GM19351 (cell line): ENCODE data around the gene TMEM87B.

ENCODE experiments used
- ATAC-seq: cut with Tn5 transposase; IDR thresholded peaks from one replicate; pipeline ENCODE4 v1.9.1; 2021; ENCODE audit warnings: mild to moderate bottlenecking, moderate library complexity; ENCODE audit not compliant: unreplicated experiment

Gene TMEM87B

GRCh38 chr2:112163541-112163981 is 108.5 kb downstream of the TMEM87B start:
- ATAC-seq = no peak

- ATAC-seq = no peak
These were observed 109.8 kb downstream of the TMEM87B start for GRCh38 chr2:112164876-112165275.

GRCh38 chr2:112165296-112165695 is 110.2 kb downstream of the TMEM87B start:
- ATAC-seq = no peak

GRCh38 chr2:112166806-112167499 is 111.9 kb downstream of the TMEM87B start:
- ATAC-seq = no peak

GRCh38 chr2:112168422-112169124 is 113.5 kb downstream of the TMEM87B start:
- no peak for ATAC-seq
